GM19438 (cell line): Measurements from ENCODE around the gene PLPP6.

Source experiments
- ATAC-seq: cut with Tn5 transposase; IDR thresholded peaks from one replicate; pipeline ENCODE4 v1.9.1; 2021; ENCODE audit warnings: low read depth; ENCODE audit not compliant: unreplicated experiment

Gene PLPP6

DNA sequence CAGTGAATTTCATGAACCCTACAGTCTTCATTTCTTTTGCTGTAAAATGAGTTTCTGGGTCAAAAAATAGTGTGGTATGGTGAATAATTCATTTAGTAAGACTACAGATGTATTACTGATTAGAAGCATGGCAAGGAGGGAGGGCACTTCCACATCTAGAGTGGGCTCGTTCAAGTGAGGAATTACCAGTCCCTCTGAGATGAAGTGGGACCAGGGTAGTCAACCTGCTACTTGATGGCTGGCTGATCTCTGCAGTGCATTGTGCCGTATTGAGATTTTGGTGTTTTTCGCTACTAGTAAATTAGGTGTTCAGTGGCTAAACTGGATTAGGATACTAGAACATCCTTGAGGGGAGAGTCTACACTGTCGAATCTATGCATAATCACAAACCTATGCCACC lies 28.1 kb downstream of the PLPP6 start:
- peak; percentile 49 for ATAC-seq

DNA sequence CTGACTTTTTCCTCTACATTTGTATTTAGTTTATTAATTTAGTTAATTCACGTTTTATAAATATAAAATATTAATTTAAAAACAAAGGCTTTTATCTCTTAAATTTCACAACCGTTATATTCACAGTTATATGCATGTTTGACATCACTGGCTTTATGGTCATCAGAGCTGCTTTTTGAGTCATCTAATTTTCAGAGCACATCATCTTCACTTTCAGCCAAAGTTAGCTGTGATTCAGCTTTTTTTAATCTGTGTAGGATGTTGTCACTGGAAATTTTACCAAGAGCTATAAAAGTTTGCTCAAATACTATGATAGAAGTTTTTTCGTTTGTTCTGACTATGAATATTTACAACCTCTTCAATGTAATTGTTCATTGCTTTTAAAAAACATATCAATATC lies 29.7 kb downstream of the PLPP6 start:
- ATAC-seq = no peak

DNA sequence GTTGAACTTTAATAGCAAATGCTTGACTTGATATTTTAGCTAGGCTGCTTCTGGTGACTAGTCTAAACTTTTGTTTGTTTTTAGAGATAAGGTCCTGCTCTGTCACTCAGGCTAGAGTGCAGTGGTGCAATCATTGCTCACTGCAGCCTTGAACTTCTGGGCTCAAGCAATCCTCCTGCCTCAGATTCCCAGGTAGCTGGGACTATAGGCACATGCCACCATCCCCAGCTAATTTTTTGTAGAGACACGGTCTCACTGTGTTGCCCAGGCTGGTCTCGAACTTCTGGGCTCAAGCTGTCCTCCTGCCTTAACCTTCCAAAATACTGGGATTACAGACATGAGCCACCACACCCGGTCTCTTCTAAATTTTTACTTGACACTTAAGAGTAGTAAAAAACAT lies 38.0 kb downstream of the PLPP6 start:
- no peak for ATAC-seq

DNA sequence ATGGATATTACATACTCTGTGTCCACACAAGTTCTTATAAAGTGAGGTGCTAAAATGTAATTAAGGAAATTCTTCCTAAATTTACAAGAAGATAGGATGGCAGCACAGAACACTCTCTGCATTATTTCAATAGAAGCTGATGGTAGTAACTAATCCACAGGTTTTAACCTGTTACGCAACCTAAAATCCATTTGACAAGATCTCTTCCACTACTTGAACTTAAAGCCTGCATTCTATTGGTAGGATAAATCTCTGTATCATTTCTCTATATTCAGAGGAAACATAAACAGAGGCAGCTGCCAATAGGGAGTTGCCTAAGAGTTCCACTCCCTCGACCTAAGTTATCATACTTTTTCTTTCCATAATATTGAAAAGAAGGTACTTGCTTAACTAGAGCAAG lies 38.8 kb downstream of the PLPP6 start:
- ATAC-seq = no peak

DNA sequence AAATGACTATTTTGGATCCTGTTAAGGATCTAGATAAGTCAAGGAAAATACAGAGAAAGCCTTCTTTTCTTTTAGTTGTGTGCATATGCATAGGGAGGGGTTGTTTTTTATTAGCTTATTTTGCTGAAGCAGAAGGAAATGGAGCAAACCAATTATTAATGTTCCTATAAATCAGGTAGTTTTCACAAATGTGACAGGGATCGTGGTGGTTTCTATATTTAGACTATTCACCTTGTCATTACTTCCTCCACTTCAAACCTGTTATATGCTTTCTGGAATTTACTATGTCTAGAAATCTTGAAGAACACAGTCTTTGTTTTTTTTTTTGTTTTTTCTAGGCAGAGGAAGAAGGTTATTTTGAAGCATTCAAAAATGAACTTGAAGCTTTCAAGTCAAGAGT lies 39.4 kb downstream of the PLPP6 start:
- ATAC-seq = no peak

DNA sequence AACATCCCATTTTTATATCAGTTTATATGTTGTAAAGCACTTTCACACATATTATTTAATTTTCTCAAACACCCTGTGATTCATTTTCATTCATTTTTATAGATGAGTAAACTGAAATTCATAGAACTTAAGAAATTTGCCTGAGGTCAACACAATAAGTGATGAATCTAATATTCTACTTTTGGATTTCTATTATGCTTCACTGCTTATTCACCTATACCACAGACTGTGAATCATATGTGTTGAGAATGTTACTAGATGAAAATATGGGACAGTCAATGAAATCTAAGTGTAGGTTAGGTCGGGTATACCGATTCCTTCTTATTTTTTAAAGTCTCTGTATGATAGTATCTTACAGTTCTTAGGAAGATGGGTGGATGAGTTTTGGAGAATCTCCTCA lies 42.0 kb downstream of the PLPP6 start:
- no peak for ATAC-seq

DNA sequence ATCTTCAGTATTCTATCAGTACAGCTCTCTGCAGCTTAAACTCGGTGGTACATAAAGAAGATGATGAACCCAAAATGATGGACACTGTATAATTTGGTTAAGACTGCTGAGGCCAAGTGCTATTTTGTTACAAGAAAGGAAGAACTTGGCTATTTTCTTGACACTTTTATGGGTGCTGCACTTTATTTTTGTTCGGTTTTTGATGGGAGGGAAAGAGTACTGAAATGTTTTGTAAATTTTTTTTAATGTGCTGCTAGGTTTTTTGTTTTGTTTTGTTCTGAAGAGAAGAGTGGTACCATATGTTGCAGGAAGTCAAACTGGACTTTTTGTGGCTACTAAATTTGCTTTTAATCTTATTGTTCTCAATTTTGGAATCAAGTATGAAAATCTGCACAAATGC lies 43.9 kb downstream of the PLPP6 start:
- ATAC-seq = no peak

DNA sequence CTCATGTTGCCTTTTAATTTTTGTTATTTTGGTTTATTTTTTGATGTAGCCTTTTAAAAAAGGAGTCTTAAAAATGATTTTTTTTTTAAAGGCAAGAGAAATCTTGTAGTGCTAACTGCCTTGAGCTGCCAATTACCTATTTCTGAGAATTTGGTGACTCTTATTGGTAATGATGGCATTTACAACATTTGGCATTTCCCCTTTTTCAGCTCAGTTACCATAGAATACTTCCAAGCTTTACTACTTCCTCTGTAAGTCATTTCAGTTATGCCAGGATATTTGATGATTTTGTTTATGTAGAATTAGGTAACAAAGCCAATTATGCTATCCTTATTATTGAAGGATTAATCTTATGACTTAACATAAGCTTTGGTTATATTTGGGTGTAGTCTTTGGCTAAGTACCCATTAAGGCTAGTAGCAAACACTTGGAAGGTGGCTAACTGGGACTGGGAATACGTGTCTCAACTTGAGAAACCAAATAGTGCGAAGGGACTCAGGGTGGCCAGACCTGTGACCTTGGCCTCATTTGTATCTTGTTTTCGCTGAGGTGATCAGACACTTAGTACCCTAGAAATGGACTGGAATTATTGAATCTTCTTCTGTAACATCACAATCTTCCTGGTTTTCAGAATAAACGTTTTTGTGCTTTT lies 45.0 kb downstream of the PLPP6 start:
- no peak for ATAC-seq

DNA sequence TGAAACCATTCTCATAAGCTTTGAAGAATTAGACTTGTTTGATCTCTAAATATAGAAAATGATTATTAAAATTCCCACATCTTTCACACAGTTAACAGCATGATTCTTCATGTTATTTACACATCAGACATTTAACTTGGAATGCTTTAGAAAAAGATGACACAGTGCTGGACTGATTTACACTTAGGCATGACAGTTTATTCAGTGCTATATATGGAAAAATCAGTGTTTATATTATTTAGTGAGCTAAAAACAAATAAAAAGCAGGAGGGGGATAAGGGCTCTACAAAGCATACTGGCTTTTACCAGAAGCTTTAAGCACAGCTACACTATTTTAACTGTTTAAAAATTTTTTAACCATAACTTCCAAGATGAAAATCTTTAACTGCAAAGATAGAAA lies 47.3 kb downstream of the PLPP6 start:
- ATAC-seq = no peak

DNA sequence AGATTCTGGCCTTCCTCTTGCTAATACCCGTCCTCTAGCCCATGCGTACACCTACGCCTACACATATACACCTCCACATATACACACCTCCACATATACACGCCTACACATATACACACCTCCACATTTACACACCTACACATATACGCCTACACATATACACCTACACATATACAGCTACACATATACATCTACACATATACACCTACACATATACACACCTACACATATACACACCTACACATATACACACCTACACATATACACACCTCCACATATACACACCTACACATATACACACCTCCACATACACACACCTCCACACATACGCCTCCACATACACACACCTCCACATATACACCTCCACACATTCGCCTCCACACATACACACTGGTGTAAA lies 51.8 kb downstream of the PLPP6 start:
- ATAC-seq = no peak

DNA sequence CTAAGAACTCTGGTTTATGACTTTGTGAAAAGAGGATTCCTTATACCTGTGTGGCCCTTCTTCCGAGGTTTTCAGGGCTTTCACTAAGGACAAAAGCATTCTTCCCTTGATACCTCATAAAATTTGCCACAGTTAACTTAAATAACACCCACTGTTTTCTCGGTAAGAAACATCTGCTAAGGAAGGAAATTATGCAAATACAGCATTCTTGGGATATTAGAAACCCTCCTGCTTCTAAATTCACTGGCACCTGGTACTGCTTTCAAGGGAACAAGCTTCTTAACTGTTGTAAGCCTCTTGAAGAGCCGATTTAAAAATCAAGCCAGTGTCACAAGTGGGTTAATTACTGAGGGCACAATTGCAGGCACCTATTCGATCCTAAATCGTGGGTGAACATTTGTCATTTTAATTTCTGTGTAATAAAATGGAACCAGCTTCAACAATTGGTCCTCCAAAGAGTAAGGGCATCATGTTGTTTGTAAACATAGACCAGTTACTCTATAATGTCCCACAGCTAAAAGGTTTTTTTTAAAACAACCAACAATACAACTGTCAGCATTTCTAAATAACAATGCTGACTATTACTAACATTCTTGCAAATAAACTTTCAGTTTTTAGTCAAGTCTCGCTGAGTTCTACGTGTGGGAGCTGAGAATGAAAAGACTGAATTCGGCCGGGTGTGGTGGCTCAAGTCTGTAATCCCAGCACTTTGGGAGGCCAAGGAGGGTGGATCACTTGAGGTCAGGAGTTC lies 52.3 kb downstream of the PLPP6 start:
- no peak for ATAC-seq
